BJ (cell line): ENCODE results near the gene CARD9. TPM values are rescaled to one million over a fixed set of nuclear protein-coding genes. Genes with fewer than 3 reads are reported as not detected.
"Not testable (repeated sequence)": the region's sequence is repeated elsewhere in the genome, so short reads cannot be mapped to it uniquely, and the experiment has no call there.

Experiments
- CTCF ChIA-PET: fragments of 350-600 bp; formaldehyde crosslinking; extraction: SDS; loops from one replicate; lab custom pipeline; 2021; ENCODE audit warnings: antibody characterized with exemption, inconsistent platforms; lab: Yijun Ruan, JAX
- POLR2A ChIA-PET: fragments of 300-600 bp; sonication (Branson Sonifier 250); formaldehyde crosslinking; extraction: SDS; loops from one replicate; lab custom pipeline; 2021; ENCODE audit warnings: antibody characterized with exemption; lab: Charles Lee
- DNase-seq: peaks from one replicate; pipeline ENCODE4 v3.0.0-alpha.2; 2011; ENCODE audit warnings: low read depth
- H3K27me3 ChIP-seq: 2 replicates; pipeline ENCODE4 v1.6.0; 2011; ENCODE audit warnings: low read length; ENCODE audit not compliant: control insufficient read depth, insufficient read depth
- H3K36me3 ChIP-seq: 2 replicates; pipeline ENCODE4 v1.5.1; 2011; ENCODE audit warnings: low read length; ENCODE audit not compliant: control insufficient read depth, insufficient read depth
- H3K4me3 ChIP-seq: 2 replicates; pipeline ENCODE4 v1.5.1; 2011; ENCODE audit warnings: low read depth, mild to moderate bottlenecking, control low read depth, low read length
- CTCF ChIP-seq: IDR thresholded peaks from 2 replicates; pipeline ENCODE4 v1.5.1; 2011; ENCODE audit warnings: low read depth, mild to moderate bottlenecking, control low read depth, inconsistent platforms, low read length, moderate library complexity; ENCODE audit not compliant: insufficient read depth
- polyA plus RNA-seq: library from polyadenylated mRNA; depleted of rRNA; stranded (reverse); fragments of >200 nt; gene quantifications from 2 replicates; pipeline ENCODE4 v1.2.3, GENCODE V29; 2011

The CARD9 gene
- polyA plus RNA-seq, 1 experiment = 21.3 TPM

DNA sequence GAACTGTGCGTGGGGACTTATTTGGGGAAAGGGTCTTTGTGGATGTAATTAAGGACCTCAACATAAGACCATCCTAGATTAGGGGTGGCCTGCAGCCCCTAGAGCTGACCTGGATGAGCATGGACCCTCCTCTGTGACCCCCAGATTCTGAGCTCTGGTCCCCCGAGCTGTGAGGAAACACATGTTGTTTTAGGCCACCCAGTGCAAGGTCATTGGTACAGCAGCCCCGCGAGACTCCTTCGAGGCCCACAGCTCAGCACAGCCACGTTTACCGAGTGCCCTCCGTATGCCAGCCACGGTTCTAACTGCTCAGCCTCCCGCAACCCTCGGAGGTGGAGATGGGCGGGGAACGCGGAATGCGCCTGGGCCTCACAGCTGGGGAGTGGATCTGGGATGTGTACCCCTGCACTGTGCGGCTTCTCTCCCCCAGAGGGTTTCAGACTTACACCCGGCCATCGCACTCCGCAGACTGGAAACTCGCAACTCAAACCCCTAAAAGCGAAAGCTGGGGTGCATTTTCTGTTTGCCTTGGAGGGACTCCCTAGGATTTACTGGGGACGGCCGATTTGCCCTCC lies 50.6 kb downstream of the CARD9 start:
- Histone ChIP-seq H3K36me3 (no peaks in the 10 kb centered on the region), H3K27me3 (no peaks in the 10 kb centered on the region; the same call in 1 of the 2 replicates), H3K4me3 (no peak overlapping the region)
- CTCF ChIA-PET = interaction anchor here (0.8 to 10.8 kb wide), 4 partner anchors 10 to 50 kb away, joined by 3 to 93 read pairs (median 7); partner anchors contain the start of gene DNLZ
- no peak for DNase-seq
- POLR2A ChIA-PET = no interaction called here
- no peak for TF ChIP-seq CTCF

GRCh38 chr9:136321561-136321960 lies 51.9 kb downstream of the CARD9 start:
- no peak for DNase-seq
- ChIA-PET POLR2A (no interaction called here), CTCF (interaction anchor here (1.2 to 10.8 kb wide), 2 partner anchors 9 to 41 kb away, joined by 3 to 93 read pairs; no protein-coding TSS in a partner anchor)
- Histone ChIP-seq H3K4me3 (no peak overlapping the region), H3K36me3 (no peaks in the 10 kb centered on the region), H3K27me3 (no peaks in the 10 kb centered on the region; the same call in 1 of the 2 replicates)
- TF ChIP-seq CTCF = no peak

DNA sequence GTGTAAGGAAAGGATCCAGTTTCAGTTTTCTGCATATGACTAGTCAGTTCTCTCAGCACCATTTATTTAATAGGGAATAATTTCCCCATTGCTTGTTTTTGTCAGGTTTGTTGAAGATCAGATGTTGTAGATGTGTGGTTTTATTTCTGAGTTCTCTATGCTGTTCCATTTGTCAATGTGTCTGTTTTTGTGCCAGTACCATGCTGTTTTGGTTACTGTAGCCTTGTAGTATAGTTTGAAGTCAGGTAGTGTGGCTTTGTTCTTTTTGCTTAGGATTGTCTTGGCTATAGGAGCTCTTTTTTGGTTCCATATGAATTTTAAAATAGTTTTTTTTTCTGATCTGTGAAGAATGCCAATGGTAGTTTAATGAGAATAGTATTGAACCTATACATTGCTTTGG lies 52.5 kb downstream of the CARD9 start:
- DNase-seq, H3K36me3 ChIP-seq, H3K4me3 ChIP-seq, POLR2A ChIA-PET, H3K27me3 ChIP-seq: not testable (repeated sequence)
- CTCF ChIA-PET = interaction anchor here (1.2 to 10.8 kb wide), 2 partner anchors 8 to 42 kb away, joined by 3 to 93 read pairs; no protein-coding TSS in a partner anchor

GRCh38 chr9:136319955-136320354 lies 53.5 kb downstream of the CARD9 start:
- CTCF ChIA-PET = interaction anchor here (1.3 to 10.8 kb wide), 2 partner anchors 7 to 43 kb away, joined by 4 to 93 read pairs; no protein-coding TSS in a partner anchor
- H3K27me3 ChIP-seq, POLR2A ChIA-PET, DNase-seq, H3K36me3 ChIP-seq, H3K4me3 ChIP-seq: not testable (repeated sequence)

- CTCF ChIA-PET = interaction anchor here (1.3 kb wide), 1 partner anchor 44 kb away, joined by 4 read pairs; no protein-coding TSS in a partner anchor
- DNase-seq, H3K4me3 ChIP-seq, H3K36me3 ChIP-seq, POLR2A ChIA-PET, H3K27me3 ChIP-seq: not testable (repeated sequence)
Observed at GRCh38 chr9:136319244-136319643, 54.2 kb downstream of the CARD9 start.

DNA sequence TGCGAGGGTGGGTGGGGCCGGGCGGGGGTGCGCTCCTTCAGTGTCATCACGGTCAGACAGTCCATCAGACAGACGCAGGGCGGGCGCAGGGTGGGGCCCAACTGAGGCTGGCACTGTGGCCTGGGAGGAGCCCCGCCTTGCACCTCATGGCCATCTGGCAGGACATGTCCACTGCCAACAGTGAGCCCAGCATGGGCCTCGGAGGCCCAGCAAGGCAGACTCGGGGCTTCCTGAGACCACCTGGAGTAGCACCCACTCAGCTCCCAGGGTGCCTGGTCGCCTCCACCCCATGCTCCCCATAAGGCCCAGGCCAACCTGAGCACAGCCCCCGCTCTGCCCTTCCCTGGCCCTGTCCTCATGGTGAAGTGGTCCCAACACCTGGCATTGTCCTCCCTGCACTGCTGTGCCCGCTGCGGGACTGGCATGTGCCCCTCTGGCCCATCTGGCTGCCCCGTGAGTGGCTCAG lies 54.7 kb downstream of the CARD9 start:
- DNase-seq = no peak
- Histone ChIP-seq H3K27me3 (no peaks in the 10 kb centered on the region; the same call in 1 of the 2 replicates), H3K4me3 (no peak overlapping the region), H3K36me3 (no peaks in the 10 kb centered on the region)
- POLR2A ChIA-PET = no interaction called here
- CTCF ChIA-PET = interaction anchor here (1.3 kb wide), 1 partner anchor 44 kb away, joined by 4 read pairs; no protein-coding TSS in a partner anchor
- TF ChIP-seq CTCF = no peak
